ENCODE results near the gene CCNK. TPM values are rescaled to one million over a fixed set of nuclear protein-coding genes. Genes with fewer than 3 reads are reported as not detected.

CCNK gene
- total RNA-seq, 1 donor from 2014 or later = 79.8 TPM

- H3K4me3 Mint-ChIP-seq (ENCODE audit: unreplicated experiment) = no peak overlapping the region
- no peaks in the 10 kb centered on the region for H3K9me3 Mint-ChIP-seq (ENCODE audit: unreplicated experiment)
- TF ChIP-seq, protein P1, sequence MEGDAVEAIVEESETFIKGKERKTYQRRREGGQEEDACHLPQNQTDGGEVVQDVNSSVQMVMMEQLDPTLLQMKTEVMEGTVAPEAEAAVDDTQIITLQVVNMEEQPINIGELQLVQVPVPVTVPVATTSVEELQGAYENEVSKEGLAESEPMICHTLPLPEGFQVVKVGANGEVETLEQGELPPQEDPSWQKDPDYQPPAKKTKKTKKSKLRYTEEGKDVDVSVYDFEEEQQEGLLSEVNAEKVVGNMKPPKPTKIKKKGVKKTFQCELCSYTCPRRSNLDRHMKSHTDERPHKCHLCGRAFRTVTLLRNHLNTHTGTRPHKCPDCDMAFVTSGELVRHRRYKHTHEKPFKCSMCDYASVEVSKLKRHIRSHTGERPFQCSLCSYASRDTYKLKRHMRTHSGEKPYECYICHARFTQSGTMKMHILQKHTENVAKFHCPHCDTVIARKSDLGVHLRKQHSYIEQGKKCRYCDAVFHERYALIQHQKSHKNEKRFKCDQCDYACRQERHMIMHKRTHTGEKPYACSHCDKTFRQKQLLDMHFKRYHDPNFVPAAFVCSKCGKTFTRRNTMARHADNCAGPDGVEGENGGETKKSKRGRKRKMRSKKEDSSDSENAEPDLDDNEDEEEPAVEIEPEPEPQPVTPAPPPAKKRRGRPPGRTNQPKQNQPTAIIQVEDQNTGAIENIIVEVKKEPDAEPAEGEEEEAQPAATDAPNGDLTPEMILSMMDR (IDR thresholded peaks at IDR 0.05; ENCODE audit: unreplicated experiment) = no peak
- no peak for DNase-seq (ENCODE audit: low spot score)
- no peaks in the 10 kb centered on the region for H3K27me3 Mint-ChIP-seq (ENCODE audit: unreplicated experiment)
- peaks cover 23% of the 10 kb centered on the region for H3K36me3 Mint-ChIP-seq (ENCODE audit: low read depth, unreplicated experiment)
- peaks cover 2% of the 10 kb centered on the region for H3K4me1 Mint-ChIP-seq (ENCODE audit: unreplicated experiment)
- no peak overlapping the region for H3K27ac Mint-ChIP-seq (ENCODE audit: unreplicated experiment)
Measured at GRCh38 chr14:99462210-99462609, 19.0 kb upstream of the CCNK start.

- TF ChIP-seq, protein P1 (IDR thresholded peaks at IDR 0.05; ENCODE audit: unreplicated experiment) = no peak
- Mint-ChIP-seq H3K9me3 (ENCODE audit: unreplicated experiment) (no peaks in the 10 kb centered on the region), H3K4me3 (ENCODE audit: unreplicated experiment) (no peak overlapping the region), H3K4me1 (ENCODE audit: unreplicated experiment) (peaks cover 11% of the 10 kb centered on the region), H3K36me3 (ENCODE audit: low read depth, unreplicated experiment) (peaks cover 20% of the 10 kb centered on the region), H3K27me3 (ENCODE audit: unreplicated experiment) (peaks cover 2% of the 10 kb centered on the region), H3K27ac (ENCODE audit: unreplicated experiment) (no peak overlapping the region)
- no peak for DNase-seq (ENCODE audit: low spot score)
Measured at GRCh38 chr14:99463974-99464373, 17.2 kb upstream of the CCNK start.

DNA sequence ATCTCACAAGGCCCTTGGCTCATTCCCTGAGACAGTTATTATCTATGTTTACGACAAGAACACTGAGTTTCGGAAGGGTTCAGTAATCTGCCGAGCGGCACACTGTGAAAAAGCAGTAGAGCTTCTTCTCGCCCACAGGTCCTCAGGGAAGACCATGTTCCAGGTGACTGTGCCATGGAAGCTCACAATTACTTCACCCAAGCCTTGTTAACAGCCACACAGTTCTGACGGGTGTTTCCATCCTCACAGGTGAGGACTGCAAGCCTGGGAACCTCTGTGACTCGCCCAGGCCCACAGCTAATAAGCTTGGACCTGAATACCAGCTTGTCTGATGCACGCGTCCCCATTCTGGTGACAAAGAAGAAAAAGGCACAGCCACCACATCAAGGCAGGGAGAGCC lies 15.9 kb upstream of the CCNK start:
- TF ChIP-seq, protein P1 (IDR thresholded peaks at IDR 0.05; ENCODE audit: unreplicated experiment) = no peak
- H3K36me3 Mint-ChIP-seq (ENCODE audit: low read depth, unreplicated experiment) = peaks cover 20% of the 10 kb centered on the region
- no peak overlapping the region for H3K4me3 Mint-ChIP-seq (ENCODE audit: unreplicated experiment)
- peaks cover 2% of the 10 kb centered on the region for H3K27me3 Mint-ChIP-seq (ENCODE audit: unreplicated experiment)
- no peak overlapping the region for H3K27ac Mint-ChIP-seq (ENCODE audit: unreplicated experiment)
- H3K9me3 Mint-ChIP-seq (ENCODE audit: unreplicated experiment) = no peaks in the 10 kb centered on the region
- H3K4me1 Mint-ChIP-seq (ENCODE audit: unreplicated experiment) = peaks cover 22% of the 10 kb centered on the region
- DNase-seq (ENCODE audit: low spot score) = no peak

GRCh38 chr14:99466758-99467157 lies 14.5 kb upstream of the CCNK start:
- Mint-ChIP-seq H3K27ac (ENCODE audit: unreplicated experiment) (no peak overlapping the region), H3K9me3 (ENCODE audit: unreplicated experiment) (no peaks in the 10 kb centered on the region), H3K4me1 (ENCODE audit: unreplicated experiment) (peaks cover 22% of the 10 kb centered on the region), H3K36me3 (ENCODE audit: low read depth, unreplicated experiment) (peaks cover 12% of the 10 kb centered on the region), H3K27me3 (ENCODE audit: unreplicated experiment) (peaks cover 2% of the 10 kb centered on the region), H3K4me3 (ENCODE audit: unreplicated experiment) (no peak overlapping the region)
- DNase-seq (ENCODE audit: low spot score) = no peak
- TF ChIP-seq, protein P1 (IDR thresholded peaks at IDR 0.05; ENCODE audit: unreplicated experiment) = no peak

DNA sequence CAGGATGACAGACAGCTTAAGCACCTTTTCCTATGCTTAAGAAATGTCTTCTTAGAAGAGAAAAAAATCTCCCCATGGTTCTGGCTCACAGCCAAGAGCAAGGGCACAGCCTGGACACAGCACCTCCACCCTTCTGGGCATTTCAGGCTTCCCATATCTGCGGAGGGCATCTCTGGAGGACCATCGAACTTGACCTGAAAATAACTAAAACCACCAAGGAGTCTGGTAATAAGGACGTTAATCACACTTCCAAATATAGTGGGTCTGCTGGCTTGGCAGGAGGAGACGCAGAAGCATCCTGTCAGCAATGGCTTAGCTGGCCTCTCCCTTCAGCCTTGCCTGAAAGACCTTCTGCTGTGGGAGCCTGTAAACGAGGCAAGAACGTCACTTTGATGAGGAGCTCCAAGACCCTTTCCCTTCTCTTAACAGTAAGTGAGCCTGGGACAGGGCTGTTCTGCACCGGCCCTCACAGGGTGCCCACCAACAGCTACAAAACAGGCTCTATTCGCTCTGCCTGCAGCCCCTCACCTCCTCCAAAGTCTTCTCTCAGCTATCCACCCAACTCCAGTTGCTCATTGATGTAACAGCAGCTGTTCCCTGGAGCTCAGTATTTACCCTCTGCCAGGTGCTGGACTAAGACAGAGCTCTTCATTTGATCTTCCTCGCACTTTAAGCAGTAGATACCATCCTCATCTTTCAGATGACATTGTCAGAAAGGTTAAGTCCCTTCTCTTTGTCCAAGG lies 13.7 kb upstream of the CCNK start:
- peaks cover 2% of the 10 kb centered on the region for H3K27me3 Mint-ChIP-seq (ENCODE audit: unreplicated experiment)
- TF ChIP-seq, protein P1 (IDR thresholded peaks at IDR 0.05; ENCODE audit: unreplicated experiment) = no peak
- no peak overlapping the region for H3K4me3 Mint-ChIP-seq (ENCODE audit: unreplicated experiment)
- peaks cover 9% of the 10 kb centered on the region for H3K36me3 Mint-ChIP-seq (ENCODE audit: low read depth, unreplicated experiment)
- no peak for DNase-seq (ENCODE audit: low spot score)
- H3K4me1 Mint-ChIP-seq (ENCODE audit: unreplicated experiment) = peaks cover 22% of the 10 kb centered on the region
- no peak overlapping the region for H3K27ac Mint-ChIP-seq (ENCODE audit: unreplicated experiment)
- no peaks in the 10 kb centered on the region for H3K9me3 Mint-ChIP-seq (ENCODE audit: unreplicated experiment)

Measured in endothelial cell (in vitro differentiated cells).